PFSK-1 (cell line): ENCODE results near the gene KPNA5.

Experiments used
- FOXP2 ChIP-seq: optimal IDR thresholded peaks from 2 replicates; pipeline ENCODE3; 2011; ENCODE audit warnings: borderline replicate concordance, control low read depth, inconsistent platforms; ENCODE audit not compliant: insufficient read depth; ENCODE audit errors: extremely low read length, extremely low read depth
- POLR2AphosphoS5 ChIP-seq: IDR thresholded peaks from 2 replicates; pipeline ENCODE4 v1.6.1; 2012; ENCODE audit warnings: low read depth, mild to moderate bottlenecking, control low read depth, low read length, moderate library complexity
- REST ChIP-seq, 2 experiments: IDR thresholded peaks; 2 replicates each; pipeline versions ENCODE4 v1.6.1 to v1.8.0; 2011 to 2012; ENCODE audit warnings: low read depth in 2 of 2, low read length in 2 of 2, control low read depth in 1 of 2, inconsistent platforms in 1 of 2, mild to moderate bottlenecking in 1 of 2, moderate library complexity in 1 of 2; ENCODE audit not compliant: insufficient read depth in 1 of 2
- SIN3A ChIP-seq: IDR thresholded peaks from 2 replicates; pipeline ENCODE4 v1.6.1; 2012; ENCODE audit warnings: mild to moderate bottlenecking, low read length, moderate library complexity, borderline replicate concordance; ENCODE audit not compliant: insufficient read depth
- TAF1 ChIP-seq: IDR thresholded peaks from 2 replicates; pipeline ENCODE4 v1.6.1; 2012; ENCODE audit warnings: low read length, control low read depth, borderline replicate concordance; ENCODE audit not compliant: insufficient read depth

KPNA5 gene

GRCh38 chr6:116767715-116768114 lies 86.7 kb downstream of the KPNA5 start:
- no peak for TF ChIP-seq REST (IDR thresholded peaks at IDR 0.05; ENCODE audit: insufficient read depth in 1 of 2, low read depth in 2 of 2, low read length in 2 of 2)
- TF ChIP-seq FOXP2, result no peak
- TF ChIP-seq POLR2AphosphoS5, result no peak
- TF ChIP-seq SIN3A, result no peak
- no peak for TF ChIP-seq TAF1

- TF ChIP-seq FOXP2 (no peak), TAF1 (no peak), REST (IDR thresholded peaks at IDR 0.05; ENCODE audit: insufficient read depth in 1 of 2, low read depth in 2 of 2, low read length in 2 of 2) (no peak), SIN3A (no peak), POLR2AphosphoS5 (no peak)
Measured at GRCh38 chr6:116772450-116772849, 91.4 kb downstream of the KPNA5 start.

GRCh38 chr6:116773886-116774285 lies 92.9 kb downstream of the KPNA5 start:
- TF ChIP-seq POLR2AphosphoS5 (no peak), FOXP2 (no peak), REST (IDR thresholded peaks at IDR 0.05; ENCODE audit: insufficient read depth in 1 of 2, low read depth in 2 of 2, low read length in 2 of 2) (no peak), TAF1 (no peak), SIN3A (no peak)

- TF ChIP-seq SIN3A (no peak), REST (IDR thresholded peaks at IDR 0.05; ENCODE audit: insufficient read depth in 1 of 2, low read depth in 2 of 2, low read length in 2 of 2) (no peak), TAF1 (no peak), FOXP2 (no peak), POLR2AphosphoS5 (no peak)
Measured at GRCh38 chr6:116779573-116780164, 98.7 kb downstream of the KPNA5 start.
